ENCODE results near the gene PIK3C2G. TPM values are rescaled to one million over a fixed set of nuclear protein-coding genes. Genes with fewer than 3 reads are reported as not detected.

Gene PIK3C2G
- total RNA-seq, 2 experiments from 2014 or later, result not detected

DNA sequence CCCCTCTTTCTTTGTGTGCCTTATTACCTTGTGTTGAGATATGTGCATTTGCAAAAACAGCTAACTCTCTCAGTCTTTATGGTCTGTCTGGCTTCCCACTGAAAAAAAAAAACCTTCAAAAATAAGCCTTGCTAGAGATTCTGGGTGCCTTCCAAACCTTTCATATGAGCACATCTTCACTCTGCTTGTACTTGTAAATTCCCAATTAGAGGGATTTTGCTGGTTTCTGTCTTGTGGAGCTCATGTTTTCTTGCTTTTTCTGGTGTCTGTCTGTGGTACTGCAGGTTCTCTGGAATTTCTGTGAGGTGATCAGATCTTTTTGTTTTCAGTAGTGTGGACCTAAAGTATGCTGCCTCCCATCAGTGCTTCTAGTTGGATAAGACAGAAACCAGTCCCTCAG is 100.1 kb downstream of the PIK3C2G start:
- CTCF ChIA-PET, result no interaction called here
- no peak overlapping the region for H3K4me3 Mint-ChIP-seq
- H3K4me1 Mint-ChIP-seq (ENCODE audit: low read depth), result no peaks in the 10 kb centered on the region
- ATAC-seq, result no peak
- no peak for DNase-seq
- H3K27me3 Mint-ChIP-seq (ENCODE audit: low read depth), result no peaks in the 10 kb centered on the region
- POLR2A ChIA-PET, result no interaction called here
- H3K36me3 Mint-ChIP-seq (ENCODE audit: low read depth), result no peaks in the 10 kb centered on the region
- H3K27ac Mint-ChIP-seq, result no peak overlapping the region
- peaks cover 13% of the 10 kb centered on the region for H3K9me3 Mint-ChIP-seq (ENCODE audit: insufficient read depth)

DNA sequence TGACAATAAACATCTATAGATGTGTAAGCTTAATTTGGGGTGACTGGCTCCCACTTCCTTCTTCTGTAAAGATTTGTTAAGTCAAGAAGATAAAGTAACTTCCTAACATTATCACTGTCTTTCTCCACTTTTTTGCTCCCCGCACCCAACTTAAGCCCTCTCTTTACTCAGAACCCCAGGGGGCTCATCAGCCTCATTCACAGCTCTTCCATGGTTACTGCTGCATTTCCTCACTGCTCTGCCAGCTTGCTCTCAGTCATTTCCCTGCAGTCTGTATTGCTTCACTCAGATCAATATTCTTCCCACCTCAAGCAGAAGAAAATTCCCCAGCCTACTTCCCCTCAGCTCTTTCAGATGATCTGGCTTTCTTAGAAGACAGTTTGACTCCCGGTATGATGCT is 102.0 kb downstream of the PIK3C2G start:
- Mint-ChIP-seq H3K4me1 (ENCODE audit: low read depth) (no peaks in the 10 kb centered on the region), H3K4me3 (no peak overlapping the region), H3K27me3 (ENCODE audit: low read depth) (no peaks in the 10 kb centered on the region), H3K27ac (no peak overlapping the region), H3K36me3 (ENCODE audit: low read depth) (no peaks in the 10 kb centered on the region), H3K9me3 (ENCODE audit: insufficient read depth) (peaks cover 18% of the 10 kb centered on the region)
- ATAC-seq (no peak), DNase-seq (no peak)
- ChIA-PET POLR2A (no interaction called here), CTCF (no interaction called here)

DNA sequence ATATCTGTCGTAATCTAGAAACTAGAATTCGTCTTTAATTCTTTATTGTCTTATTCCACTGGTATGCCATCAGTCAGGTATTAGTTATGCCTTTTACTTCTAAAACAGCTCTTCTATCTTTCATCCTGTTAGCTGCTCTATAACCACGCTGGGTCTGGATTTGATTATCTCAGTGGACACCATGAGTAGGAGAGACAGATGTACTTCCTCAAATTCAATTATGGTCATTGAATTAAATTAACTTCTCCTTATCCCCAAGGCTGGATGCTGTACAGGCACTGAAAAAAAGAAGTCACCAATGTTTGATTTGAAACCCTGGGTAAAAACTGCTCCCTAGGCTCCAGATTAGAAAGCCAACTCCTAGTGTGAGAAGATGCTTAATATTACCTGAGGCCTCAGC is 107.3 kb downstream of the PIK3C2G start:
- no peak for ATAC-seq
- H3K4me1 Mint-ChIP-seq (ENCODE audit: low read depth), result no peaks in the 10 kb centered on the region
- no peak overlapping the region for H3K27ac Mint-ChIP-seq
- CTCF ChIA-PET, result no interaction called here
- peaks cover 20% of the 10 kb centered on the region for H3K9me3 Mint-ChIP-seq (ENCODE audit: insufficient read depth)
- H3K27me3 Mint-ChIP-seq (ENCODE audit: low read depth), result no peaks in the 10 kb centered on the region
- H3K36me3 Mint-ChIP-seq (ENCODE audit: low read depth), result no peaks in the 10 kb centered on the region
- POLR2A ChIA-PET, result no interaction called here
- no peak for DNase-seq
- H3K4me3 Mint-ChIP-seq, result no peak overlapping the region

DNA sequence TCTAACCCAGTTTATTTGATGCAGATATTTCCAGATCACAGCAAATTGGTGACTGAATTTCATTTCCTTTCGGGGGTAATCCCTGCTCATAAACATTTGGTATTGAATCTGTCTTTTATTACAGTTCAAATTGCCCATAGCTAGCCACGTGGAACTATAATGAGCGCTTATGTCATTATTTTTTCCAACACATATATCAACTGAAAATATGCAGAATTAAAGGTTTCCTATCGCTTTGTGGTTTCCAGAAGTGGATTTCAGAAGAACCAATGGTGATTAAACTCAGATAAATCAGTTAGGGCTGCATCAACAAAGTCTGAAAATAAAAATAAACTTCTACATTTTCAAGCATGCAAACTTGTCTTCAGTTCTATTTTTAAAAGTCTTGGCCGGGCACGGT is 111.9 kb downstream of the PIK3C2G start:
- H3K4me1 Mint-ChIP-seq (ENCODE audit: low read depth), result no peaks in the 10 kb centered on the region
- ChIA-PET CTCF (no interaction called here), POLR2A (no interaction called here)
- no peak overlapping the region for H3K4me3 Mint-ChIP-seq
- H3K36me3 Mint-ChIP-seq (ENCODE audit: low read depth), result no peaks in the 10 kb centered on the region
- H3K27me3 Mint-ChIP-seq (ENCODE audit: low read depth), result no peaks in the 10 kb centered on the region
- ATAC-seq, result no peak
- H3K9me3 Mint-ChIP-seq (ENCODE audit: insufficient read depth), result peaks cover 15% of the 10 kb centered on the region
- H3K27ac Mint-ChIP-seq, result no peak overlapping the region
- no peak for DNase-seq

DNA sequence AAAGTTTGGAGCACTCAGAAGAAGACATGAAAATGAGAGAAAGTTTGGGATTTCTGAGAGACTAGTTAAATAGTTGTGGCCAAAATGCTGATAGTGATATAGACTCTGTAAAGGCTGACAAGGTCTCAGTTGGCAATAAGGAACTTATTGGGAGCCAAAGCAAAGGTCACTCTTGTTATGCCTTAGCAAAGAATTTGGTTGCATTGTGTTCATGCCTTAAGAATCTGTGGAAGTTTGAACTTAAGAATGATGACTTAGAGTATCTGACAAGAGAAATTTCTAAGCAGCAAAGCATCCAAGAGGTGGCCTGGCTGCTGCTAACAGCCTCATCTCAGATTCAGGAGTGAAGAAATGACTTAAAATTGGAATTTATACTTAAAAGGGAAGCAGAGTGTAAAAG is 113.8 kb downstream of the PIK3C2G start:
- ATAC-seq, result no peak
- no peaks in the 10 kb centered on the region for H3K36me3 Mint-ChIP-seq (ENCODE audit: low read depth)
- CTCF ChIA-PET, result no interaction called here

DNA sequence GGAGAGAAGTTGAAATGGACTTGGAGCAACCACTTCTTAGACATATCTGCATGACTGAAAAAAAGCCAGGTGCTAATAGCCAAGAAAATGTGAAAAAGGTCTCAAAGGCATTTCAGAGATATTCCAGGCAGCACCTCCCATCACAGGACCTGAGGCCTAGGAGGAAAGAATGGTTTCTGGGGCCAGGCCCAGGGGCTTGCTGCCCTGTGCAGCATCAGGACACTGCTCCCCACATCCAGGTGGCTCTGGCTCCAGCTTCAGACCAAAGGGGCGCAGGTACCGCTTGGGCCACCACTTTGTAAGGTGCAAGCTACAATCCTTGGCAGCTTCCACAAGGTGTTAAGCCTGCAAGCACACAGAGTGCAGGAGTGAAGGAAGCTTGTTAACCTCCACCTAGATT is 114.3 kb downstream of the PIK3C2G start:
- ChIA-PET POLR2A (no interaction called here), CTCF (no interaction called here)
- H3K4me3 Mint-ChIP-seq, result no peak overlapping the region
- H3K9me3 Mint-ChIP-seq (ENCODE audit: insufficient read depth), result peaks cover 16% of the 10 kb centered on the region
- ATAC-seq (no peak), DNase-seq (no peak)
- no peaks in the 10 kb centered on the region for H3K36me3 Mint-ChIP-seq (ENCODE audit: low read depth)
- no peaks in the 10 kb centered on the region for H3K4me1 Mint-ChIP-seq (ENCODE audit: low read depth)
- no peak overlapping the region for H3K27ac Mint-ChIP-seq
- no peaks in the 10 kb centered on the region for H3K27me3 Mint-ChIP-seq (ENCODE audit: low read depth)

More for the DNA sequence above, 113.8 kb downstream of the PIK3C2G start:
- no peak overlapping the region for H3K27ac Mint-ChIP-seq
- H3K9me3 Mint-ChIP-seq (ENCODE audit: insufficient read depth), result peaks cover 12% of the 10 kb centered on the region
- DNase-seq, result no peak
- POLR2A ChIA-PET, result no interaction called here
- H3K4me3 Mint-ChIP-seq, result no peak overlapping the region
- H3K27me3 Mint-ChIP-seq (ENCODE audit: low read depth), result no peaks in the 10 kb centered on the region
- no peaks in the 10 kb centered on the region for H3K4me1 Mint-ChIP-seq (ENCODE audit: low read depth)

DNA sequence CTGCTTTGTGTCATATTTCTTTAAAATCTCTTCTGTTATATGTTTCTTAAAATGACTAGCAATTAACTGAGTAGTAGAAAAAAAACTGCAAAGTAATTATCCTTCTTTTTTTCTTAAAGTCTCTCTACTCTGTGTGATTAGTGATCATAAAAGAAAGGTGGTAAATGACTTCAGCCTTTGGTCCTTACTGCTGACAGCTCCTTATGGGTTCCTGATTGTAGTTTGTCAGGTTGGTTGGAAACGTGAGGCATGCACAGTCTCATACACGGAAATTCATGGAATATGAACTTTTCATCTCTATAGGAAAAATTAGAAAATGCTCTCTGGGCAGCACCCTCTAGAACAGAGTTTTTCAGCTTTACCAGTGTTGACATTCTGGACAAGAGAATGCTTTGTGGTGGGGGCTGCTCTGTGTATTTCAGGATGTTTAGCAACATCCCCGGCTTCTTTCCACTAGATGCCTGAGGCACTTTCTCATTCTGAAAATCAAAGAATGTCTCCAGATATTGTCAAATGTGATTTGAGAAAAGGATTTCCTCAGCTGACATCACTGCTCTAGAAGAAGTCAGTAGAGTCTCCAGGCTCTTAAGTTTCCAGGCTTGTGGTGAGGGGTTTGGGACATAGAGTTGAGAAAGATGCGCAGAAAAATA is 121.0 kb downstream of the PIK3C2G start:
- H3K4me1 Mint-ChIP-seq (ENCODE audit: low read depth), result no peaks in the 10 kb centered on the region
- H3K9me3 Mint-ChIP-seq (ENCODE audit: insufficient read depth), result peaks cover 21% of the 10 kb centered on the region
- H3K36me3 Mint-ChIP-seq (ENCODE audit: low read depth), result no peaks in the 10 kb centered on the region
- H3K27ac Mint-ChIP-seq, result no peak overlapping the region
- no peaks in the 10 kb centered on the region for H3K27me3 Mint-ChIP-seq (ENCODE audit: low read depth)
- CTCF ChIA-PET, result no interaction called here
- POLR2A ChIA-PET, result no interaction called here
- H3K4me3 Mint-ChIP-seq, result no peak overlapping the region
- DNase-seq (no peak), ATAC-seq (no peak)

DNA sequence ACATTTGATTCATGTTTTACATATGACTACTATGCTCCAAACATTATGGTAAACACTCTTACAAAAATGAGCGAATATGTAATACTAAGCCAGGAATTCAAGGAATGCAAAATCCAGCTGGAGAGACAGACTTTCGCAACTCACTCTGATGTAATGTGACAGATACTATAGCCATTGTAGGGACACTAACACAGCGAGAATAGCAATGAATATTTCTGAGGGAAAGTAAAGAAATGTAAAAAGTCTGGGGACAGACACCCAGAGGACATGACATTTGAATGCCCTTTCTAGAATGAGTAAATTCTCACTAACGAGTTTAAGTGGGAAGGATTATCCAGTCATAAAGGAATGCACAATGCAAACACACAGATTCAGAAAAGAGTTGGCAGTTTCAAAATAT is 121.9 kb downstream of the PIK3C2G start:
- Mint-ChIP-seq H3K4me3 (no peak overlapping the region), H3K27me3 (ENCODE audit: low read depth) (no peaks in the 10 kb centered on the region), H3K9me3 (ENCODE audit: insufficient read depth) (peaks cover 27% of the 10 kb centered on the region), H3K27ac (no peak overlapping the region), H3K36me3 (ENCODE audit: low read depth) (no peaks in the 10 kb centered on the region), H3K4me1 (ENCODE audit: low read depth) (no peaks in the 10 kb centered on the region)
- ChIA-PET CTCF (no interaction called here), POLR2A (no interaction called here)
- ATAC-seq (no peak), DNase-seq (no peak)

DNA sequence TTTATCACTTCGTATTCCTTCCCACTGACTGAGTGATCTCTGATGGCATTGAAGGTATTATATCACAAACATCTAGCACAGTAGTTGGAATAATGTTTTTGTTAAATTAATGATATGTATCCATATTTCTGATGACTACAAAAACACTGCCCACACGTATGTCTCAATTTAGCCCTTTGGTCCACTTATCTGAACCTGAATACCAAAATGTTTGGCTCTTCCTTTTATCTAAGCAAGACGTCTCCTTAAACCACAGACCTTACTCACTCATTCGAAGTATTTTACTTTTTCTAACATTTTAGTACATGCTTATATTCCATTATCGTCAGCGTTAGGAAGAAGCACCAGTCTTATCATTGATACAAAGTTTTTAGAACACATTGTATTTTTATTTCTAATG is 126.4 kb downstream of the PIK3C2G start:
- no peak overlapping the region for H3K27ac Mint-ChIP-seq
- ATAC-seq (no peak), DNase-seq (no peak)
- POLR2A ChIA-PET, result no interaction called here
- peaks cover 22% of the 10 kb centered on the region for H3K9me3 Mint-ChIP-seq (ENCODE audit: insufficient read depth)
- no peaks in the 10 kb centered on the region for H3K4me1 Mint-ChIP-seq (ENCODE audit: low read depth)
- no peak overlapping the region for H3K4me3 Mint-ChIP-seq
- H3K36me3 Mint-ChIP-seq (ENCODE audit: low read depth), result no peaks in the 10 kb centered on the region
- no peaks in the 10 kb centered on the region for H3K27me3 Mint-ChIP-seq (ENCODE audit: low read depth)
- CTCF ChIA-PET, result no interaction called here

DNA sequence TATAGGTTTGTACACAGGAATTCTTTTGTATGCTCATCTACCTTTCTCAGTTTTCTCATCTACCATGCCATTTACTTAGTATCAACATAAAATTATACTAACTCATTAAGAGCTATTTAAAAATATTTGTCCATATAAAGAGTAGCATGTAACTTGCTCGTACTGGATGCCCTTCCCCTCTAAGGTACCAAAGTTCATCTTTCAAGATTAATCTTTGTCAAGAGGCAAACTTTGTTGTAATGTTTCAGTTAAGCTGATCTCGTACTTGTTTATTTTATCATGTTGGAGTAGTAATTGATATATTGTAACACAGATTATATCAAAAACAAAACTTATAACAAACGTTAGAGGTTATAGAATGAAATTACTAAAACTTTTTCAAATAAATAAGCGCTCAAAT is 128.5 kb downstream of the PIK3C2G start:
- CTCF ChIA-PET, result no interaction called here
- no peaks in the 10 kb centered on the region for H3K27me3 Mint-ChIP-seq (ENCODE audit: low read depth)
- no peaks in the 10 kb centered on the region for H3K36me3 Mint-ChIP-seq (ENCODE audit: low read depth)

DNA sequence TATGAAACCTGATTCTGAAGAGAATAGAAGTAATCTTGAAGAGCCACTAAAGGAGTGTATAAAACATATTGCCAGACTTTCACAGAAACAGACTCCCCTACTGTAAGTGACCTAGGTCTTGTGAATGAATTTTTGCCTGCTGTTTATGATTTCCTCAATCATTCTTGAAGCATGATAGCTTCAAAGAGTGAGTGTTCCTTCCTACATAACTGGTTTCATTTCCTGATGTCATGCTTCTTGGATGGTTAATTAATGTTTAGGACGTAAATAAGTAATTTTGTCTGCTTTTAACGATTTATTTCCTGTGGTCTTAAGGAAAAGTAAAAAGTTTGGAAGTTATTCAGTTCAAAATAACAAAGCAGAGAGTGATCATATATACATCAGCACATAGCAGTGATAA is 129.8 kb downstream of the PIK3C2G start:
- Mint-ChIP-seq H3K4me1 (ENCODE audit: low read depth) (no peaks in the 10 kb centered on the region), H3K36me3 (ENCODE audit: low read depth) (no peaks in the 10 kb centered on the region), H3K4me3 (no peak overlapping the region), H3K27ac (no peak overlapping the region), H3K27me3 (ENCODE audit: low read depth) (no peaks in the 10 kb centered on the region), H3K9me3 (ENCODE audit: insufficient read depth) (peaks cover 6% of the 10 kb centered on the region)
- DNase-seq (no peak), ATAC-seq (no peak)
- ChIA-PET POLR2A (no interaction called here), CTCF (no interaction called here)

More for the DNA sequence above, 128.5 kb downstream of the PIK3C2G start:
- no peak for ATAC-seq
- no peak overlapping the region for H3K4me3 Mint-ChIP-seq
- peaks cover 9% of the 10 kb centered on the region for H3K9me3 Mint-ChIP-seq (ENCODE audit: insufficient read depth)
- no peak for DNase-seq
- no peaks in the 10 kb centered on the region for H3K4me1 Mint-ChIP-seq (ENCODE audit: low read depth)
- no peak overlapping the region for H3K27ac Mint-ChIP-seq
- POLR2A ChIA-PET, result no interaction called here

DNA sequence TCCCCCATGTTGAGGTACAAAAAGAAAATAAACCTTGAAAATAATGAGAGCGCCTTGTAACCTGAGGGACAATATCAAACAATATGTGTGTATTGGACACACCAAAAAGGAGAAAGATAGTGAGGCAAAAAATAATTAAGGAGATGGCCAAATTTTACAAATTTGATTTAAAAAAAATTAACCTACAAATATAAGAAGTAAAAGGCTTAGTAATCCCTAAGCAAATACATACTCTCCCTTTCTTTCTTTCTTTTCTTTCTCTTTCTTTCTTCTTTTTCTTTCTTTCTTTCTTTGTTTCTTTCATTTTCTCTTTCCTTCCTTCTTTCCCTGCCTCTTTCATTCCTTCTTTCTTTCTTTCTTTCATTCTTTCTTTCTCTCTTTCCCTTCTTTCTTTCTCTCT is 133.4 kb downstream of the PIK3C2G start:
- Mint-ChIP-seq H3K36me3 (ENCODE audit: low read depth) (no peaks in the 10 kb centered on the region), H3K4me1 (ENCODE audit: low read depth) (no peaks in the 10 kb centered on the region), H3K4me3 (no peak overlapping the region), H3K27me3 (ENCODE audit: low read depth) (no peaks in the 10 kb centered on the region), H3K9me3 (ENCODE audit: insufficient read depth) (no peaks in the 10 kb centered on the region), H3K27ac (no peak overlapping the region)
- ATAC-seq, result no peak
- CTCF ChIA-PET, result no interaction called here
- POLR2A ChIA-PET, result no interaction called here
- no peak for DNase-seq

DNA sequence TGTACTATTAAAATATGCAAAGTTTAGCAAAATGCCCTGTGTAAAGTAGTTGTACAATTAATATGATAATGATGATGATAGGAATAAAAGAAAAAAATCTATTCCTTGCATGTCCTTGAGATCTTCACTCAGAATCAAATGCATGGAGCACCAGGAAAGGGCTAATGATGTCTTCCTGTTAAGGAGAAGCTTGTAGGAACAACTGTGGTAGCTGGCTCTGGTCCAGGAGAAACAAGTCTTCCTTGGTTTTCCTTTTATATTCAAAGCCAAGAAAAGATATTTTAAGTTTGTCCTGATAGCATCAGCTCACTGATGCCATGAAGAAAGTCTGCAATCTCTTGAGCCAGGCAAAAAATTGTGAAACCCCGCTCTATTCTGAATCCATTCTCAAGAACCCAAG is 138.9 kb downstream of the PIK3C2G start:
- Mint-ChIP-seq H3K27me3 (ENCODE audit: low read depth) (no peaks in the 10 kb centered on the region), H3K9me3 (ENCODE audit: insufficient read depth) (peaks cover 9% of the 10 kb centered on the region), H3K27ac (no peak overlapping the region), H3K4me1 (ENCODE audit: low read depth) (no peaks in the 10 kb centered on the region), H3K36me3 (ENCODE audit: low read depth) (no peaks in the 10 kb centered on the region), H3K4me3 (no peak overlapping the region)
- ChIA-PET POLR2A (no interaction called here), CTCF (no interaction called here)
- DNase-seq (no peak), ATAC-seq (no peak)

All from activated CD8-positive, alpha-beta T cell treated with anti-CD3 and anti-CD28 coated beads, Interleukin-2, amount 10 ng/mL, durations not matched to agents 7 days and 5 days (primary cell).